ENCODE measurements around the gene MYO16. TPM values are rescaled to one million over a fixed set of nuclear protein-coding genes. Genes with fewer than 3 reads are reported as not detected.
A peak's percentile ranks its signal among the peaks of the same experiment; 100 is the strongest.

The MYO16 gene
- polyA plus RNA-seq, 2 of the 4 experiments (the other 2 are of a cell fraction) = 0.03 to 0.06 TPM

- TF ChIP-seq SMC3 (IDR thresholded peaks at IDR 0.05) (no peak), E2F6 (IDR thresholded peaks at IDR 0.05; ENCODE audit: borderline replicate concordance, low read depth) (no peak), CHD2 (IDR thresholded peaks at IDR 0.05; ENCODE audit: low read length, partially characterized antibody) (no peak), JUN (IDR thresholded peaks at IDR 0.05) (peak; percentile 28 to 38; a peak in 1 of 5 replicates), HEYL (CRISPR knock-in tag; IDR thresholded peaks at IDR 0.05) (peak; percentile 53; the same call in 1 of the 2 replicates), JUNB (IDR thresholded peaks at IDR 0.05) (no peak), ZSCAN20 (CRISPR knock-in tag; IDR thresholded peaks at IDR 0.05) (no peak), REST (IDR thresholded peaks at IDR 0.05) (no peak), NFE2L2 (conservative IDR thresholded peaks at IDR 0.05; ENCODE audit: low read length) (peak; percentile 80), RCOR1 (IDR thresholded peaks at IDR 0.05; ENCODE audit: low read depth, low read length) (no peak)
Observed at GRCh38 chr13:108915634-108916512, 286.5 kb downstream of the MYO16 start (continued).

- no peak for TF ChIP-seq TFCP2L1 (CRISPR knock-in tag; IDR thresholded peaks at IDR 0.05)
- no peak for TF ChIP-seq ATOH8 (CRISPR knock-in tag; IDR thresholded peaks at IDR 0.05; ENCODE audit: low read depth)
- TF ChIP-seq MAFK (IDR thresholded peaks at IDR 0.05; ENCODE audit: partially characterized antibody) = no peak
- TF ChIP-seq HES2 (IDR thresholded peaks at IDR 0.05) = no peak
- no peak for TF ChIP-seq CHD2 (IDR thresholded peaks at IDR 0.05; ENCODE audit: low read length, partially characterized antibody)
- no peak for TF ChIP-seq RCOR1 (IDR thresholded peaks at IDR 0.05; ENCODE audit: low read depth, low read length)
- no peak for TF ChIP-seq HDAC2 (IDR thresholded peaks at IDR 0.05)
- TF ChIP-seq POLR2A (IDR thresholded peaks at IDR 0.05; ENCODE audit: low read length) = no peak
- no peak for TF ChIP-seq JUN (IDR thresholded peaks at IDR 0.05)
- TF ChIP-seq ZFP36 (IDR thresholded peaks at IDR 0.05; ENCODE audit: borderline replicate concordance, partially characterized antibody) = no peak
- no peak for TF ChIP-seq ZC3H11A (IDR thresholded peaks at IDR 0.05)
- TF ChIP-seq MAZ (IDR thresholded peaks at IDR 0.05; ENCODE audit: borderline replicate concordance, low read depth, low read length) = no peak
- no peak for TF ChIP-seq FOSB (CRISPR knock-in tag; IDR thresholded peaks at IDR 0.05)
- TF ChIP-seq PHF8 (IDR thresholded peaks at IDR 0.05; ENCODE audit: borderline replicate concordance, low read depth) = no peak
- ATAC-seq (no peak), DNase-seq (ENCODE audit: low read depth in 1 of 2, low spot score in 1 of 2) (no peak), FAIRE-seq (no peak)
- WGBS (ENCODE audit: missing lambda C conversion rate) = 61% methylated on average over 3 of the region's 3 CpGs
- ChIA-PET POLR2A (no interaction called here), CTCF (interaction anchor here (3.8 to 5.7 kb wide), 2 partner anchors 21 to 1197 kb away, joined by 18 read pairs; no protein-coding TSS in a partner anchor)
- Histone ChIP-seq H3K4me1 (peaks cover 38% of the 10 kb centered on the region), H3K4me3 (no peak overlapping the region), H3K4me2 (no peak overlapping the region), H3K9me3 (no peaks in the 10 kb centered on the region), H3K27ac (peak overlapping the region; percentile 80 to 86; a peak in 4 of 6 replicates)
Observed at GRCh38 chr13:108917581-108917980, 288.2 kb downstream of the MYO16 start.
